Measurements from ENCODE around the gene PAM.
"Not testable (repeated sequence)": the region's sequence is repeated elsewhere in the genome, so short reads cannot be mapped to it uniquely, and the experiment has no call there.

Gene PAM

GRCh38 chr5:102749416-102750030 is 5.6 kb upstream of the PAM start:
- no peaks in the 10 kb centered on the region for H3K79me2 ChIP-seq (ENCODE audit: low read length)
- H3K9me3 ChIP-seq (replicated peaks; ENCODE audit: insufficient read depth, low read length), result no peaks in the 10 kb centered on the region
- H3K27ac ChIP-seq (ENCODE audit: low read length), result no peak overlapping the region
- no peaks in the 10 kb centered on the region for H4K20me1 ChIP-seq (ENCODE audit: insufficient read depth, low read length)
- H3K27me3 ChIP-seq (replicated peaks; ENCODE audit: insufficient read depth, low read length), result peaks cover 8% of the 10 kb centered on the region; the same call in 1 of the 2 replicates
- no peaks in the 10 kb centered on the region for H3F3A ChIP-seq (ENCODE audit: insufficient read depth, low read length)
- no peak overlapping the region for H3K4me2 ChIP-seq (ENCODE audit: low read depth, low read length)
- H3K36me3 ChIP-seq (replicated peaks; ENCODE audit: insufficient read depth, low read length), result no peaks in the 10 kb centered on the region
- H3K9ac ChIP-seq (ENCODE audit: low read length), result no peak overlapping the region
- no peak overlapping the region for H3K4me3 ChIP-seq (ENCODE audit: low read length)
- no peak for DNase-seq
- H3K4me1 ChIP-seq (ENCODE audit: low read length), result no peaks in the 10 kb centered on the region; the same call in 1 of the 2 replicates
- TF ChIP-seq EZH2phosphoT487 (IDR thresholded peaks at IDR 0.05; ENCODE audit: low read length), result no peak
- no peaks in the 10 kb centered on the region for H3K9me2 ChIP-seq (replicated peaks; ENCODE audit: insufficient read depth, low read length)
- H2AFZ ChIP-seq (ENCODE audit: low read length), result no peak overlapping the region

GRCh38 chr5:102750151-102750834 is 4.8 kb upstream of the PAM start:
- Histone ChIP-seq H3K4me1 (ENCODE audit: low read length) (no peaks in the 10 kb centered on the region; the same call in 1 of the 2 replicates), H3K9me2 (replicated peaks; ENCODE audit: insufficient read depth, low read length) (no peaks in the 10 kb centered on the region), H3K27me3 (replicated peaks; ENCODE audit: insufficient read depth, low read length) (peaks cover 8% of the 10 kb centered on the region; the same call in 1 of the 2 replicates), H2AFZ (ENCODE audit: low read length) (no peak overlapping the region), H3K4me2 (ENCODE audit: low read depth, low read length) (no peak overlapping the region), H3F3A (ENCODE audit: insufficient read depth, low read length) (no peaks in the 10 kb centered on the region), H3K9ac (ENCODE audit: low read length) (no peak overlapping the region), H3K36me3 (replicated peaks; ENCODE audit: insufficient read depth, low read length) (no peaks in the 10 kb centered on the region), H3K27ac (ENCODE audit: low read length) (no peak overlapping the region), H4K20me1 (ENCODE audit: insufficient read depth, low read length) (no peaks in the 10 kb centered on the region), H3K4me3 (ENCODE audit: low read length) (no peak overlapping the region), H3K9me3 (replicated peaks; ENCODE audit: insufficient read depth, low read length) (no peaks in the 10 kb centered on the region), H3K79me2 (ENCODE audit: low read length) (no peaks in the 10 kb centered on the region)
- TF ChIP-seq EZH2 (optimal IDR thresholded peaks at IDR 0.05; ENCODE audit: low read depth, low read length) (no peak), CTCF (IDR thresholded peaks at IDR 0.05; ENCODE audit: low read length) (no peak), EZH2phosphoT487 (IDR thresholded peaks at IDR 0.05; ENCODE audit: low read length) (no peak)
- no peak for DNase-seq

- H3K9me2 ChIP-seq (replicated peaks; ENCODE audit: insufficient read depth, low read length); H3K9me3 ChIP-seq (replicated peaks; ENCODE audit: insufficient read depth, low read length); H3K79me2 ChIP-seq (ENCODE audit: low read length); H3K27ac ChIP-seq (ENCODE audit: low read length); H3K27me3 ChIP-seq (replicated peaks; ENCODE audit: insufficient read depth, low read length); H3K9ac ChIP-seq (ENCODE audit: low read length); H3K4me2 ChIP-seq (ENCODE audit: low read depth, low read length); H4K20me1 ChIP-seq (ENCODE audit: insufficient read depth, low read length); H3K4me1 ChIP-seq (ENCODE audit: low read length); H3K36me3 ChIP-seq (replicated peaks; ENCODE audit: insufficient read depth, low read length); H2AFZ ChIP-seq (ENCODE audit: low read length); DNase-seq; H3F3A ChIP-seq (ENCODE audit: insufficient read depth, low read length); H3K4me3 ChIP-seq (ENCODE audit: low read length): not testable (repeated sequence)
Observed at GRCh38 chr5:102751903-102752376, 3.2 kb upstream of the PAM start.

- H2AFZ ChIP-seq (ENCODE audit: low read length), result peak overlapping the region; percentile 94
- H3K4me1 ChIP-seq (ENCODE audit: low read length), result 0 out of 2 replicates have a peak, but pooled peaks cover 5% of the 10 kb centered on the region
- H3K36me3 ChIP-seq (replicated peaks; ENCODE audit: insufficient read depth, low read length), result no peaks in the 10 kb centered on the region
- peak overlapping the region; percentile 86 for H3K4me3 ChIP-seq (ENCODE audit: low read length)
- no peak overlapping the region for H3K27ac ChIP-seq (ENCODE audit: low read length)
- peak overlapping the region; percentile 87 for H3K4me2 ChIP-seq (ENCODE audit: low read depth, low read length)
- TF ChIP-seq CTCF (IDR thresholded peaks at IDR 0.05; ENCODE audit: low read length), result no peak
- H3K79me2 ChIP-seq (ENCODE audit: low read length), result 0 out of 2 replicates have a peak, but pooled peaks cover 11% of the 10 kb centered on the region
- no peaks in the 10 kb centered on the region for H3F3A ChIP-seq (ENCODE audit: insufficient read depth, low read length)
- no peaks in the 10 kb centered on the region for H4K20me1 ChIP-seq (ENCODE audit: insufficient read depth, low read length)
- H3K9ac ChIP-seq (ENCODE audit: low read length), result peak overlapping the region; percentile 63
- no peak for DNase-seq
- H3K9me3 ChIP-seq (replicated peaks; ENCODE audit: insufficient read depth, low read length), result no peaks in the 10 kb centered on the region
- H3K27me3 ChIP-seq (replicated peaks; ENCODE audit: insufficient read depth, low read length), result peaks cover 8% of the 10 kb centered on the region; the same call in 1 of the 2 replicates
- H3K9me2 ChIP-seq (replicated peaks; ENCODE audit: insufficient read depth, low read length), result no peaks in the 10 kb centered on the region
Observed at GRCh38 chr5:102753889-102754766, 977 bp upstream of the PAM start.

All from MM.1S (cell line).